ENCODE results near the gene SETD5.
A peak's percentile ranks its signal among the peaks of the same experiment; 100 is the strongest.

SETD5 gene

DNA sequence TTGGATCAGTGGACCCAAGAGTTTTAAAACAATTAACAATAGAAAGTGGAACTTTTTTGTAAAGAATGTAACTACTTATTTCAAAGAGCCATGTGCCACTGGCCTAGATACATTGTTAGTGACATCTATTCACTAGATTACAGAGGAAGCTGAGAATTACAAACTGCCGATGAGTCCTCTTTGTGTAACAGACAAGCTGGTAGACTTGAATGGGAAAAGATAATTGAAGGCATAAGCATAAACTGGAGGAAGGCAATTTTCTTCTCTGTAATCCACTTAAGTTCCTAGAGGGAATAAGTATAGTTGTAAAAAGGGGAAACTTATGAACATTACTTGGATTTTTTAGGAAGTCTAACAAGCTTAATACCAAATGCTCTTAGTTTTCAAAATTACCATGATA lies 19.4 kb upstream of the SETD5 start:
- no peak for DNase-seq
- Mint-ChIP-seq H3K9me3 (no peaks in the 10 kb centered on the region), H3K4me3 (no peak overlapping the region), H3K27me3 (ENCODE audit: low read depth, poor library complexity) (no peaks in the 10 kb centered on the region), H3K36me3 (ENCODE audit: low read depth) (peaks cover 68% of the 10 kb centered on the region), H3K27ac (no peak overlapping the region), H3K4me1 (no peaks in the 10 kb centered on the region)
- no peak for TF ChIP-seq CTCF (IDR thresholded peaks at IDR 0.05)

GRCh38 chr3:9379327-9379726 lies 18.1 kb upstream of the SETD5 start:
- no peak for DNase-seq
- H3K4me3 Mint-ChIP-seq, result no peak overlapping the region
- no peaks in the 10 kb centered on the region for H3K9me3 Mint-ChIP-seq
- no peak for TF ChIP-seq CTCF (IDR thresholded peaks at IDR 0.05)
- no peak overlapping the region for H3K27ac Mint-ChIP-seq
- H3K27me3 Mint-ChIP-seq (ENCODE audit: low read depth, poor library complexity), result no peaks in the 10 kb centered on the region
- no peaks in the 10 kb centered on the region for H3K4me1 Mint-ChIP-seq
- H3K36me3 Mint-ChIP-seq (ENCODE audit: low read depth), result peaks cover 63% of the 10 kb centered on the region

DNA sequence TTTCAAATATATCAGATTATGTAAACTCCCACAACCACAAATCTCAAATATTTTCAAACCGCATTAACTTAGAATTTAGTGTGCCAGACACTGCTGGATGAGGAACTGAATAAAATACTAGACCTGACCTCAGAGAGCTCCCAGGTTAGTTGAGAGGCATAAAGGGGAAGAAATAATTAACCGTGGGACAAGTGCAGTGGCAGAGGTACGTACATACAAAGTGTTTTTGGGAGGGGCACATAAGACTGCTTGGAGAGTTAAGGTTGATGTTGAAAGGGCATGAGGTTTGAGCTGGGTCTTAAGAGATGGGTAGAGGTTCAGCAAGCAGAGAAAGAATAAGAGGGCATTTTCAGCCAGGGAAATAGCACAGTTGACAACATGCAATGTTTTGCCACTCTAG lies 17.4 kb upstream of the SETD5 start:
- Mint-ChIP-seq H3K36me3 (ENCODE audit: low read depth) (peaks cover 65% of the 10 kb centered on the region), H3K9me3 (no peaks in the 10 kb centered on the region), H3K27me3 (ENCODE audit: low read depth, poor library complexity) (no peaks in the 10 kb centered on the region), H3K27ac (no peak overlapping the region), H3K4me3 (no peak overlapping the region), H3K4me1 (no peaks in the 10 kb centered on the region)
- TF ChIP-seq CTCF (IDR thresholded peaks at IDR 0.05), result no peak
- DNase-seq, result no peak

DNA sequence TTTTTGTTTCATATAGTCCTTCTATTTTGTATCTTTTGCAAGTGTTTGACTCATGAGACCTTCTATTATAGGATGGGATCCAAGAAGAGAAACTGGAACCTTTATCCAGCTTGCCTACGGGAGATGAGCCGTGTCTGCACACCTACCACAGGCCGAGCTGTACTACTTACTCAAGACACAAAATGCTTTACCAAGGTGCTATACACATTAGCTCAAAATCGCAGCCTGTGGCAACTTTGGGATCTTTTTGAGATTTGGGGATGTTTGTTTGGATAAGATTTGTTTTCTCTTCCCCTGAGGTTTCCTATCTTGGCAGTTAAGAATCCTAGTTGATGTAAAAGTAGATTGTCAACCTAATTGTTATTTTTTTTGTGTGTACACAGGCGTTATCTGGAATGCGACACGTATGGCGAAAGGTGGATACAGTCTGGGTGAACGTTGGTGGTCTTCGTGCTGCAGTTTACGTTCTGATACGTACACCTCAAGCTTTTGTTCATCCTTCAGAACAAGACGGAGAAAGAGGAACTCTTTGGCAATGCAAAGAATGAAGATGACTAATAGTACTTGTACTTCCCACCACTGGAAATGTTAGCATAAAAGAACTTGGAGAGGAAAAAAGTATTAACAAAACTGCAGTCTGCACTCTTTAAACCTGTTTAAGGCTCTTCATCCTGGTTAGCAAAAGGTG lies 13.1 kb upstream of the SETD5 start:
- H3K9me3 Mint-ChIP-seq, result no peaks in the 10 kb centered on the region
- H3K27me3 Mint-ChIP-seq (ENCODE audit: low read depth, poor library complexity), result no peaks in the 10 kb centered on the region
- no peaks in the 10 kb centered on the region for H3K4me1 Mint-ChIP-seq
- no peak for DNase-seq
- TF ChIP-seq CTCF (IDR thresholded peaks at IDR 0.05), result no peak
- H3K36me3 Mint-ChIP-seq (ENCODE audit: low read depth), result peaks cover 61% of the 10 kb centered on the region
- H3K27ac Mint-ChIP-seq, result peak overlapping the region; percentile 92
- no peak overlapping the region for H3K4me3 Mint-ChIP-seq

DNA sequence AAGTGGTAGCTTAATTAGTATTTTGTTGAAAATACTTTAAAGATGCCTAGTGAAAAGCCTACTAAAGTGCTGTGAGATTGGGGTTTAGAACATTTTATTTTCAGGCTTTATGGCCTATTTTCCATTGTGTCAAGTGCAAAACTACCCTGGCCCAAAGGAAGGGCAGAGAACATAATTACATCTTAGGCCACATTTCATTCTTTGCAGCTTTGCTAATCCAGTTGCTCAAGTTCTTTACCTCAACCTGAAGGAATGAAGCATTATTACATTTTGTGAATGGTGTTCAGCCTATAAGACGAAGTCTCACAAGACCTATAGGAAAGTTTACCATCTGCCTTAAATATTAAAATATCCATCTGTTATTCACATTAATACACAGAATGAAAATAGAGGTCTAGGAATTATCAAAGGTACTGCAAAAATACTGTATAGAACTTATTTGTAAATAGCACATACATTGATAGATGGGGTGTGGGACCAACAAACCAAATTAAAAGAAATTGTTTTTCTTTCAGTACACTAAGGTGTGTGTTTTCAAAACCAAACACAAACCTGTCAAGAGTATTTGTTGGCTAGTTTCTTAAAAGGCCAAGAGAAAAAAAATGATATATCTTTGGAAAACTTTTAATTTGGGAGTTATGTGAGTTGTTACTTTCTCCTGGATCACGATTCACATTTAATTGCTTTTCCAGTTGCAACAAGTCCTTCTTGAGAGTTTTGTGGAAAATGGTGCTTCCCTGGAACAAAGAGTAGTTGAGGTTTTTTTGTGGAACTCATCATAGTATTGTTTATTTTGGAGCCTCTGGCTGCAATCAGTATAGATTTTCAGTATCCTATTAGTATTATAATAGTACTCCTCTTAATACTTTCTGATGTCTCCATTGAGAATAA lies 12.0 kb upstream of the SETD5 start:
- DNase-seq, result no peak
- Mint-ChIP-seq H3K4me3 (no peak overlapping the region), H3K27me3 (ENCODE audit: low read depth, poor library complexity) (no peaks in the 10 kb centered on the region), H3K27ac (peak overlapping the region; percentile 68), H3K36me3 (ENCODE audit: low read depth) (peaks cover 64% of the 10 kb centered on the region), H3K4me1 (no peaks in the 10 kb centered on the region), H3K9me3 (no peaks in the 10 kb centered on the region)
- TF ChIP-seq CTCF (IDR thresholded peaks at IDR 0.05), result no peak

Measured in nephron progenitor cell (in vitro differentiated cells).